GM12878 (cell line): Measurements from ENCODE around the gene SENP5. TPM values are rescaled to one million over a fixed set of nuclear protein-coding genes. Genes with fewer than 3 reads are reported as not detected.

Experiments used
- ATAC-seq: fragments of 200-7000 bp; cut with Tn5 transposase; 3 replicates; pipeline ENCODE4 v1.9.1; 2020; ENCODE audit warnings: mild to moderate bottlenecking, moderate library complexity
- BruUV-seq: library from RNA; stranded (reverse); fragments of 400-500 nt; replicated peaks from 2 replicates; lab custom pipeline; 2021; lab: Mats Ljungman, UMichigan
- CTCF ChIA-PET: fragments of 300-600 bp; sonication (Branson Sonifier 250); formaldehyde crosslinking; extraction: SDS; loops from one replicate; lab custom pipeline; 2021; ENCODE audit warnings: inconsistent platforms; lab: Yijun Ruan, JAX
- POLR2A ChIA-PET: fragments of 350-600 bp; formaldehyde crosslinking; extraction: SDS; loops from one replicate; lab custom pipeline; 2021; ENCODE audit warnings: inconsistent platforms; lab: Charles Lee
- RAD21 ChIA-PET: fragments of 300-600 bp; sonication (Branson Sonifier 250); formaldehyde crosslinking; loops from one replicate; lab custom pipeline; 2023; ENCODE audit warnings: antibody characterized with exemption; ENCODE audit not compliant: unreplicated experiment; lab: Charles Lee
- SMC1A ChIA-PET: fragments of 300-600 bp; sonication (Branson Sonifier 250); formaldehyde crosslinking; loops from one replicate; lab custom pipeline; 2023; ENCODE audit not compliant: unreplicated experiment, uncharacterized antibody; lab: Charles Lee
- DNase-seq: peaks from one replicate; pipeline ENCODE4 v3.0.0-alpha.2; 2011; ENCODE audit warnings: low read depth, low spot score
- FAIRE-seq: peaks from 3 replicates; lab custom pipeline; 2011; peaks lifted over from hg19 to GRCh38; lab: Jason Lieb, UNC
- H2AFZ ChIP-seq: 2 replicates; pipeline ENCODE4 v1.6.0; 2011; ENCODE audit warnings: low read depth, low read length, control low read depth; ENCODE audit not compliant: control insufficient read depth
- H3K27ac ChIP-seq: 2 replicates; pipeline ENCODE4 v1.5.1; 2011; ENCODE audit warnings: control low read depth; ENCODE audit not compliant: control insufficient read depth, insufficient read depth
- H3K27me3 ChIP-seq, 2 experiments: replicated peaks in 1 of 2; 2 replicates each; pipeline versions ENCODE4 v1.6.0 to v1.6.1; 2011; ENCODE audit warnings: low read length in 1 of 2; ENCODE audit not compliant: control insufficient read depth in 2 of 2, insufficient read depth in 2 of 2
- H3K36me3 ChIP-seq, 2 experiments: 2 replicates each; pipeline ENCODE4 v1.5.1; 2011; ENCODE audit warnings: low read length in 1 of 2; ENCODE audit not compliant: control insufficient read depth in 2 of 2, insufficient read depth in 2 of 2
- H3K4me1 ChIP-seq: 2 replicates; pipeline ENCODE4 v1.6.1; 2011; ENCODE audit warnings: mild to moderate bottlenecking, low read length, moderate library complexity, mixed read lengths; ENCODE audit not compliant: control insufficient read depth, insufficient read depth
- H3K4me2 ChIP-seq: 2 replicates; pipeline ENCODE4 v1.6.0; 2011; ENCODE audit warnings: control low read depth; ENCODE audit not compliant: control insufficient read depth, insufficient read depth
- H3K4me3 ChIP-seq: fragments of 200-600 bp; sonication (generic); 2 replicates; pipeline ENCODE4 v1.5.1; 2016
- H3K79me2 ChIP-seq: 2 replicates; pipeline ENCODE4 v1.6.0; 2011; ENCODE audit warnings: low read length; ENCODE audit not compliant: control insufficient read depth, insufficient read depth
- H3K9ac ChIP-seq: 2 replicates; pipeline ENCODE4 v1.8.0; 2011; ENCODE audit warnings: low read length, control low read depth, mixed read lengths; ENCODE audit not compliant: control insufficient read depth, insufficient read depth
- H3K9me3 ChIP-seq: replicated peaks from 3 replicates; pipeline ENCODE4 v1.5.1; 2011; ENCODE audit warnings: mild to moderate bottlenecking, low read length; ENCODE audit not compliant: control insufficient read depth, insufficient read depth
- H4K20me1 ChIP-seq: 2 replicates; pipeline ENCODE4 v1.6.0; 2011; ENCODE audit not compliant: control insufficient read depth, insufficient read depth
- ATF7 ChIP-seq: fragments of 450-650 bp; IDR thresholded peaks from 2 replicates; pipeline ENCODE4 v1.6.1; 2016; ENCODE audit warnings: low read depth, mild to moderate bottlenecking
- BHLHE40 ChIP-seq, 2 experiments: fragments of 450-650 bp in 1 of 2; IDR thresholded peaks; 2 replicates each; pipeline ENCODE4 v1.6.1; 2011 to 2017; ENCODE audit warnings: low read depth in 2 of 2, borderline replicate concordance in 1 of 2, improper control_type of control experiment in 1 of 2, low read length in 1 of 2, mild to moderate bottlenecking in 1 of 2
- DPF2 ChIP-seq: fragments of 450-650 bp; IDR thresholded peaks from 2 replicates; pipeline ENCODE4 v1.6.1; 2017; ENCODE audit warnings: mild to moderate bottlenecking
- EGR1 ChIP-seq, 2 experiments: IDR thresholded peaks; 1 replicate in 1 of 2; 2 replicates in 1 of 2; pipeline ENCODE4 v1.6.1; 2011 to 2012; ENCODE audit warnings: low read depth in 2 of 2, low read length in 2 of 2, borderline replicate concordance in 1 of 2, mild to moderate bottlenecking in 1 of 2, moderate library complexity in 1 of 2
- HCFC1 ChIP-seq: fragments of 150-350 bp; IDR thresholded peaks from 2 replicates; pipeline ENCODE4 v1.6.1; 2014; ENCODE audit warnings: low read length
- HDAC6 ChIP-seq: fragments of 200-600 bp; sonication (generic); IDR thresholded peaks from one replicate; pipeline ENCODE4 v1.8.0; 2017; ENCODE audit warnings: antibody characterized with exemption; ENCODE audit not compliant: unreplicated experiment
- LARP7 ChIP-seq: fragments of 450-650 bp; IDR thresholded peaks from 2 replicates; pipeline ENCODE4 v1.6.1; 2017; ENCODE audit warnings: mild to moderate bottlenecking
- NBN ChIP-seq: fragments of 450-650 bp; IDR thresholded peaks from 2 replicates; pipeline ENCODE4 v1.6.1; 2016
- NKRF ChIP-seq: fragments of 450-650 bp; conservative IDR thresholded peaks from 2 replicates; pipeline ENCODE4 v1.6.1; 2017; ENCODE audit warnings: mild to moderate bottlenecking, moderate library complexity
- NR2C1 ChIP-seq: fragments of 450-650 bp; IDR thresholded peaks from 2 replicates; pipeline ENCODE4 v1.6.1; 2017; ENCODE audit warnings: antibody characterized with exemption, mild to moderate bottlenecking, moderate library complexity
- NRF1 ChIP-seq: conservative IDR thresholded peaks from 2 replicates; pipeline ENCODE4 v1.6.1; 2011; ENCODE audit warnings: mild to moderate bottlenecking, low read depth, low read length, improper control_type of control experiment
- PAX5 ChIP-seq: IDR thresholded peaks from 2 replicates; pipeline ENCODE4 v1.6.1; 2011; ENCODE audit warnings: low read depth, low read length, borderline replicate concordance
- PML ChIP-seq: IDR thresholded peaks from 2 replicates; pipeline ENCODE4 v1.6.1; 2012; ENCODE audit warnings: low read length, inconsistent platforms
- SMARCA5 ChIP-seq: fragments of 450-650 bp; IDR thresholded peaks from 2 replicates; pipeline ENCODE4 v1.6.1; 2017; ENCODE audit warnings: mild to moderate bottlenecking
- SPI1 ChIP-seq: IDR thresholded peaks from 2 replicates; pipeline ENCODE4 v1.6.1; 2011; ENCODE audit warnings: low read depth, mild to moderate bottlenecking, low read length, moderate library complexity, borderline replicate concordance; ENCODE audit not compliant: insufficient read depth
- ZNF207 ChIP-seq: fragments of 450-650 bp; IDR thresholded peaks from 2 replicates; pipeline ENCODE4 v1.6.1; 2014; ENCODE audit warnings: antibody characterized with exemption, mild to moderate bottlenecking, borderline replicate concordance
- WGBS: methylation state at CpG from one replicate; pipeline ENCODE4 v1.1.6; 2016; ENCODE audit warnings: low lambda C conversion rate; ENCODE audit not compliant: insufficient replicate concordance, insufficient coverage; ENCODE audit errors: missing lambda C conversion rate; 5-methylcytosine and 5-hydroxymethylcytosine counted together
- in situ Hi-C: fragments of 300-500 bp; cut with MboI; formaldehyde crosslinking; loops from 9 replicates; pipeline ENCODE4 v1.14.3; 2018; ENCODE audit warnings: mixed read lengths
- intact Hi-C: fragments of 100-400 bp; cut with micrococcal nuclease; formaldehyde crosslinking; loops from one replicate; pipeline ENCODE4 v1.14.2; 2022; ENCODE audit not compliant: unreplicated experiment
- polyA plus RNA-seq, 11 experiments: library from polyadenylated mRNA; depleted of rRNA in 4 of 11; unstranded in 6 of 11; stranded (reverse) in 5 of 11; fragments of >200 nt; fragmentation: Nextera tagmentation in 4 of 11; fragmentation: Illumina TruSeq in 1 of 11; extraction: Ambion mirVana in 4 of 11; extraction: Trizol in 1 of 11; gene quantifications; 1 replicate in 1 of 11; 2 replicates in 10 of 11; pipeline versions ENCODE4 v1.2.1 to v1.2.3, GENCODE V29; 2011 to 2016; ENCODE audit warnings: inconsistent platforms in 2 of 11, missing spikeins in 2 of 11, low read depth in 1 of 11
- total RNA-seq, 4 experiments: library from RNA; depleted of rRNA in 3 of 4; stranded (reverse); fragments of >200 nt in 3 of 4; fragmentation: Illumina TruSeq in 1 of 4; extraction: Trizol in 1 of 4; gene quantifications; 2 replicates each; pipeline versions ENCODE4 v1.2.1 to v1.2.3, GENCODE V29; 2013 to 2021

The SENP5 gene
- total and polyA plus RNA-seq, 10 of the 15 experiments (the other 5 are each of a cell fraction or from before 2014, with no cell fraction given) = 6.4 to 28.4 (median 15.6) TPM

DNA sequence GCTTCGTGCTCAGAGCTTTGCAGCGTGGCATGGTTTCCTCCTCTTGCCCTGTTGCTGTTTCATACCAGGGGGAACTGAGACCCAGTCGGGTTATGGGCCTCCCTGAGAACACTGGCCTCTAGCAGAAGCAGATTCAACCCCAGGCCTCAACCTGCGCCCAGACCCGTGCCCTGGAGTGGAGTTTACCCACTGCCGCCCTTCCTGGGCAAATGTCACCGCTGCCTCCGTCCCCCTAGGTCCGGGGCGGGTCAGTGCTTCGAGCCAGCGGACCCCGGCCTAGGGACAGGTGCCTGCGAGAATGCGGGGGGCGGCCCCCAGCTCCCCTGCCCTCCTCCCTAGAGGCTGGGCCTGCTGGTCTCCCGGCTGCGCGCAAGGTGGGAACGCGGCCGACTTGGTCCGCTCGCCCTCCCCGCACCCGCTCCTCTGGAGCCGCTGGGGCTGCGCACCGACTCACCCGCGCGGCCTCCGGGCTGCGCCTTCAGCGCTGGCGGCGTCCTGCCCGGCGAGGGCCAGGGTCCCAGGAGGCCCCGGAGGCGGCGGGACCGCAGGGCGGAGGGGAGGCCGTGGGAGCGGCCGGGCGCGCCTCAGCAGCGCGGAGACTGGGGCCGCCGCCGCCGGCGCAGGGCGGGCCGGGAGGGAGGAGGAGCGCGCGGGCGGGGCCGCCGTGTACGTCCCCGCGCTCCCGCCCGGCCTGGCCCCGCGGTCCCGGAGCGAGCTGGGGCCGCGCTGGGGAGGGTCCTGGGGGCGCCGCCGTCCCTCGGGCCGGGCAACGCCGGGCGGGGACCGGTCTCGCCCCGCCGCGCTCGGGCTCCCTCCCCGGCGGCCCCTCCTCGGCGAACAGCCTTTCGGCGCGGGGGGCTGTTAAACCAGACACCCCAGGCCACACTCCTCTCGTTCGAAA lies 100.8 kb downstream of the SENP5 start, which contains the start of gene PIGZ:
TSS of gene PIGZ (minus strand) at position 601 of the 901 bp plus-strand sequence. CDS start 16,802 bp downstream, outside the sequence.
- peak; percentile 80 for ATAC-seq
- in situ Hi-C loops = no loop called here
- TF ChIP-seq ATF7 (no peak), LARP7 (peak; percentile 46), PAX5 (no peak), HCFC1 (0 out of 2 replicates have a peak, but pooled peaks have one; percentile 4), NKRF (peak; percentile 32), SMARCA5 (0 out of 2 replicates have a peak, but pooled peaks have one; percentile 37), NBN (peak; percentile 22; the same call in 1 of the 2 replicates), ZNF207 (peak; percentile 30; the same call in 1 of the 2 replicates), PML (no peak), NR2C1 (no peak), DPF2 (peak; percentile 63; the same call in 1 of the 2 replicates), NRF1 (no peak), SPI1 (peak; percentile 7; the same call in 1 of the 2 replicates), BHLHE40 (IDR thresholded peaks at IDR 0.05; ENCODE audit: borderline replicate concordance in 1 of 2, low read depth in 2 of 2, low read length in 1 of 2) (peak in 1 of 2 experiments; percentile 27; a peak in 2 of 4 replicates), HDAC6 (peak; percentile 42), EGR1 (IDR thresholded peaks at IDR 0.05; ENCODE audit: borderline replicate concordance in 1 of 2, low read depth in 2 of 2, low read length in 2 of 2) (peak in 1 of 2 experiments; percentile 34; a peak in 1 of 3 replicates)
- TF ChIP-seq, all 136 proteins: peak for 11
- ChIA-PET POLR2A (no interaction called here), CTCF (interaction anchor here (0.5 to 4.7 kb wide), 4 partner anchors 28 to 335 kb away, joined by 3 to 68 read pairs (median 4); partner anchors contain the start of gene MELTF), SMC1A (interaction anchor here (1.0 to 2.1 kb wide), 2 partner anchors 131 to 133 kb away, joined by 3 to 8 read pairs; no protein-coding TSS in a partner anchor), RAD21 (interaction anchor here (1.6 to 3.9 kb wide), 2 partner anchors 26 to 132 kb away, joined by 5 to 30 read pairs; partner anchors contain the start of gene NCBP2)
- BruUV-seq = no TSS peak
- peak within 1 kb of the TSS; percentile 69 for H3K9ac ChIP-seq
- DNase-seq = no peak
- H3K27ac ChIP-seq = peak within 1 kb of the TSS; percentile 33; the same call in 1 of the 2 replicates
- FAIRE-seq = no peak
- H3K9me3 ChIP-seq = peaks cover 14% of the 10 kb centered on the region; the same call in 1 of the 3 replicates
- no peaks in the 10 kb centered on the region for H3K36me3 ChIP-seq
- H3K4me2 ChIP-seq = peak within 1 kb of the TSS; percentile 96
- no peaks in the 10 kb centered on the region for H3K79me2 ChIP-seq
- H3K4me3 ChIP-seq = peak within 1 kb of the TSS; percentile 90
- H4K20me1 ChIP-seq = no peaks in the 10 kb centered on the region
- peak within 1 kb of the TSS; percentile 81 for H2AFZ ChIP-seq
- intact Hi-C loops = loop anchor here (1.0 to 2.0 kb wide), 3 partner anchors 26 to 359 kb away; partner anchors contain the start of gene NCBP2
- peaks cover 3% of the 10 kb centered on the region for H3K4me1 ChIP-seq
- H3K27me3 ChIP-seq = no peaks in the 10 kb centered on the region; a peak in 1 of 4 replicates
- 1% methylated on average over 48 of the region's 98 CpGs for WGBS
